HEK293T (cell line): Measurements from ENCODE around the gene OXNAD1.

Experiments
- BHLHE40 ChIP-seq: fragments of 450-650 bp; IDR thresholded peaks from 2 replicates; pipeline ENCODE4 v1.6.1; 2016; ENCODE audit warnings: mild to moderate bottlenecking, moderate library complexity, borderline replicate concordance
- FOXK2 ChIP-seq: fragments of 450-650 bp; IDR thresholded peaks from 2 replicates; pipeline ENCODE4 v1.6.1; 2016; ENCODE audit warnings: mild to moderate bottlenecking
- SP1 ChIP-seq: fragments of 450-650 bp; IDR thresholded peaks from 2 replicates; pipeline ENCODE4 v1.6.1; 2017
- TARDBP ChIP-seq: fragments of 450-650 bp; IDR thresholded peaks from 2 replicates; pipeline ENCODE4 v1.6.1; 2016

DNA sequence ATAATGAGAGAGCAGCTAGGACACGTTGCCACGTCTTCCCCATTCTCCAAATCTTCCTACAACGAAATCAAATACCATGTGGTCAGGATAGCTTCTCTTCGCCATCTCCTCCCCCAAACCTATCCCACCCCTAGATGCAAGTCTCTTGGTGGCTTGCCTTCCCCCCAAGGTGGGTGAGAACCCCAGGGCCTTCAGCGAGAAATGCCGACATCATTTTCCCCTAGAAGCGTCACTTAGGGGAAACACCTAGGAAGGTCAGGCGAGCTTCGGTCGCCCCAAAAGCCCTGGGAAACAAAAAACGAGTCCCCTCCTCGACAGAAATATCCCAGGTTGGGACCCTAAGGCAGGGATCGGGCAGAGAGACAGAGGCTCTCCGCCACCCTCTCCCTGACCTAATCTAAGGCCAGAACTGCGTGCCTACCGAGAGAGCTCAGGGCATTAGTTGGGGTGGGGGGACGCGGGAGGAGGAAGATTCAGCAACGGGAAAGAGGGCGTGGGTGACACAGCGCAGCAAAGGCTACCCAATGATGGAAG, 771 bp upstream of the OXNAD1 start:
- TF ChIP-seq SP1: no peak
- TF ChIP-seq FOXK2: no peak
- no peak for TF ChIP-seq BHLHE40
- TF ChIP-seq TARDBP: no peak
